Measurements from ENCODE around the gene ALLC. TPM values are rescaled to one million over a fixed set of nuclear protein-coding genes. Genes with fewer than 3 reads are reported as not detected.

Gene ALLC
- total RNA-seq, 4 donors from 2014 or later: not detected

DNA sequence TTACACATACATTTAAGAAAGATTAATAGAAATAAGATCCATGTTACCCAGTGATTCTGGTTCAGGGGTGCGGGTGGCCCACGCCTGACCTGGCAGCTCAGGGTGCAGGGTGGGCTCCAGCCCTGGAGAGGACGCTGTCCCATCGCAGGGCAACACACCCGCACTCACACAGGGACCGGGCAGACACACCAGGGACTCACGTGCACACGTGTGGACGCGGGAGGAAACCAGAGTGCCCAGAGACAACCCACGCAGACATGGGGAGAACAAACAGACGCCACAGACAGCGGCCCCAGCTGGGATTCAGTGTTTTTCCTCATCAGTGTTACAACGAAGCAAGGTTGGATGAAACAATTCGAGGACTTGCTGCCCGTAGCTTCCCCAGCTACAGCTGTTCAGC lies 8.4 kb upstream of the ALLC start:
- Histone ChIP-seq H3K9me3 (no peaks in the 10 kb centered on the region), H3K4me3 (no peak overlapping the region), H3K27me3 (no peaks in the 10 kb centered on the region), H3K27ac (no peak overlapping the region), H3K4me1 (peaks cover 0 to 13% (median 3%) of the 10 kb centered on the region in 4 donors), H3K36me3 (no peaks in the 10 kb centered on the region)
- TF ChIP-seq POLR2A (IDR thresholded peaks at IDR 0.05): no peak
- TF ChIP-seq, protein P1, sequence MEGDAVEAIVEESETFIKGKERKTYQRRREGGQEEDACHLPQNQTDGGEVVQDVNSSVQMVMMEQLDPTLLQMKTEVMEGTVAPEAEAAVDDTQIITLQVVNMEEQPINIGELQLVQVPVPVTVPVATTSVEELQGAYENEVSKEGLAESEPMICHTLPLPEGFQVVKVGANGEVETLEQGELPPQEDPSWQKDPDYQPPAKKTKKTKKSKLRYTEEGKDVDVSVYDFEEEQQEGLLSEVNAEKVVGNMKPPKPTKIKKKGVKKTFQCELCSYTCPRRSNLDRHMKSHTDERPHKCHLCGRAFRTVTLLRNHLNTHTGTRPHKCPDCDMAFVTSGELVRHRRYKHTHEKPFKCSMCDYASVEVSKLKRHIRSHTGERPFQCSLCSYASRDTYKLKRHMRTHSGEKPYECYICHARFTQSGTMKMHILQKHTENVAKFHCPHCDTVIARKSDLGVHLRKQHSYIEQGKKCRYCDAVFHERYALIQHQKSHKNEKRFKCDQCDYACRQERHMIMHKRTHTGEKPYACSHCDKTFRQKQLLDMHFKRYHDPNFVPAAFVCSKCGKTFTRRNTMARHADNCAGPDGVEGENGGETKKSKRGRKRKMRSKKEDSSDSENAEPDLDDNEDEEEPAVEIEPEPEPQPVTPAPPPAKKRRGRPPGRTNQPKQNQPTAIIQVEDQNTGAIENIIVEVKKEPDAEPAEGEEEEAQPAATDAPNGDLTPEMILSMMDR (IDR thresholded peaks at IDR 0.05): no peak
- peak in 1 of 3 donors; percentile 15 for DNase-seq

DNA sequence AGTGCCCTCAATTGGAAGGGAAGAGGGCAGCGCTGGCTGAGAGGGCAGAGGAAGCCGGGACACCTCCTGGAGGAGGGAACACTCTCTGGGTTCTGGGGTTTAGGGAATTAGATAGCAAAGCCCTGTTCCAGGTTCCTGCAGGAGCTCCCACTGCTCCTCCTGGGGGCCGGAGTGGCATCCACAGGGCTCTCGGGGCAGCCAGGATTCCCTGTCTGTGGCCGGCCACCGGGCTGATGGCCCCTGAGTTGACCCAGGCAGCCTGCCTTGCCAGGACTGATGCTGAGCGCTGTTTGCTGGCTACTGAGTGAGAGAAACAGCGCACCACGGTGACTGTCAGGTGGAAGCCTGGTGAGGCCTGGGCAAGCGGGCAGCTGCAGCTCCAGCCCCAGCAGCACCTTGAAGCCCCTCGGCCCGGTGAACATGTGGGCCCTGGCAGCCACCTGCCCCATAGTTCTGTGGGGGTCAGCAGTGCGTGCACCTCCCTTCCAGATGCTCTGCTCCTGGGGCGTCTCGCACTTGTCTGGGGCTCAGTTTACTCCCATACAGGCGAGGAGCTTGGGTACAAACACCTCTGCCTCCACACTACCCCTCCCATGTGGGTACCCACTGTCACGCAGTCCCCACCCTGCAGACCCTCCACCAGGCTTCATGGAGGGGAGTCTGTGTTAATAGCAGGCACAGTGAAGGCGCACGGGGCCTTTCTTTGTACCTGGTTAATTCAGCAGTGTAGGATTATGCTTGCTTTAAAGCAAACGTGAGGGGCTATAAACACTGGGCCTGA lies 7.7 kb upstream of the ALLC start:
- H3K27me3 ChIP-seq: no peaks in the 10 kb centered on the region
- no peaks in the 10 kb centered on the region for H3K9me3 ChIP-seq
- no peak overlapping the region for H3K4me3 ChIP-seq
- no peak overlapping the region for H3K27ac ChIP-seq
- TF ChIP-seq, protein P1 (IDR thresholded peaks at IDR 0.05): no peak
- TF ChIP-seq POLR2A (IDR thresholded peaks at IDR 0.05): no peak
- DNase-seq: peak in 1 of 3 donors; percentile 44
- H3K4me1 ChIP-seq: peaks cover 0 to 13% (median 3%) of the 10 kb centered on the region in 4 donors
- H3K36me3 ChIP-seq: no peaks in the 10 kb centered on the region

DNA sequence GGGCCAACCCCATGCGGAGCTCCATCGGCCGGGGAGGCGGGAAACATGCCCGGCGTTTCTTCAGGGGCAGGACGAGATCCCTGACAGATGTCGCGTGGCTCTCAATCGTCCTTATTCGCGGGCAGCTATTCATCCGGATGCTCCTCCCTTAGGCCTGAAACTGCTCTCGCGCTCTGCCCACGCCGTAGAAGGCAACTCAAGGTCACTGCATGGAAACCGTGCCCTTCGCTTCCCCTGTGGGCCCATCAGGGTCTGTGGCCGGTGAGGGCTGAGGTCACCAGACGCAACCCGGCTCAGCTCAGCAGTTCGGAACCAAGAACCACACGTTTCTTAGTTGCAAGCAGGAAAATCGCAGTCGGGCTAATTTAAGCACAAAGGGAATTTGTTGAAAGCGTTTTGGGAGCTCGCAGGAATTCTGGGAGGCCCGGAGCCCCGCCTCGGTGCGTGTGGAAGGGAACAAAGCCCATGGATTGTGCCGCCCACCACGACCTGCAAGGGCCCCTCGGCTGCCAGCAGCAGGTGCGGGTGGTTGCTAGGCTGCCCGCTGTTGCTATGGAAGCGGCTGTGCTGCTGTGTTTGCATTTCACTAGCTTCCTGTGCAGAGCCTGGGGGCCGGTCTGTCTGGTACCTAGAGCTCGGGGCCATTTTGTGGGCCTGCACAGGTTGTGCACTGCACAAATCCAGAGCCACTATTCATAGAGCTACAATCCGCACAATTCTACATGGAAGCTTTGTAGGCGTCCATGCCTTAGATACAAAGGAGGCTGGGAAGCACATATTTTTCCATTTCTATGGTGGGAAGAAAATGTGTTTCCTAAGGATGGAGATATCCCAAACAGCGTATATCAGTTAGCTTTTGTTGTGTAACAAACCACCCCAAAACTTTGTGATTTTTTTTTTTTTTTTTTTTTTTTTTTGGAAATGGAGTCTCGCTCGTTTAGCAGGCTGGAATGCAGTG lies 6.0 kb upstream of the ALLC start:
- peaks cover 0 to 13% (median 3%) of the 10 kb centered on the region in 4 donors for H3K4me1 ChIP-seq
- peak overlapping the region in 3 of 4 donors; percentile 47 to 62 (median 57) for H3K27ac ChIP-seq
- no peaks in the 10 kb centered on the region for H3K27me3 ChIP-seq
- H3K36me3 ChIP-seq: no peaks in the 10 kb centered on the region
- TF ChIP-seq, protein P1 (IDR thresholded peaks at IDR 0.05): no peak
- TF ChIP-seq POLR2A (IDR thresholded peaks at IDR 0.05): no peak
- DNase-seq: peak; percentile 50 to 83 (median 70)
- no peaks in the 10 kb centered on the region for H3K9me3 ChIP-seq
- peak overlapping the region; percentile 12 to 45 (median 24) for H3K4me3 ChIP-seq

DNA sequence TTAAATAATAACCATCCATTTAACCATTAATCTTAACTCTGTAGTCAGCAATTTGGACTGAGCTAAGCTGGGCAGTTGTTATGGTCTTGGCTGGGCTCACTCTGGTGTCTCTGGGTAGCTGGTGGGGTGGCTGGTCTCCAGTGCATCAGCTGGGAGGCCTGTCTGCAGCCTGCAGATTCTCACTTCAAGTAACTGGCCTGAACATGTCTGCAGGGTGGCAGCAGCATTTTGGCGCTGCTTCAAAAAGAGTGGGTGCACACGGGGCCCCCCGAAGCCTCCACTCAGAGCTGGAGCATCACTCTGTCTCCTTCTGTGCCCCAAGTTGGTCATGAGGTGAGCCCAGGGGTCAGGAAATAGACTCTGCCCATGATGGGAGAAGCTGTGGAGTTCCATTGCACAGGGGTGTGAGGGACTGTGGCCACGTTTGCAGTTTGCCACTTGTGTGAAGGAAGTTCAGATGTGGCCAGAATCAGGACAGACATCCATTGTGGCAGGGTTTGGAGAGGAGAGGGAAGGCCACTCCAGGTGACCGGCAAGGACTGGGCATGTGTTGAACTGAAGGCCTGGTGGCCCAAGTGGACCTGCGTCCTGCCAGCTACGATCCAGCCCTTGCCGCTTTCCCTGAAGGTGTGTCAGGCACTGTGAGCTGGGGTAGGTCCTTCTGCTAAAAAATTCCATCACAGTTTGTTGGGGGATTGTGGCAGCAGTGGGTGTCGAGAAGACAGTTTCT lies 4.9 kb upstream of the ALLC start:
- Histone ChIP-seq H3K4me1 (peaks cover 0 to 13% (median 3%) of the 10 kb centered on the region in 4 donors), H3K27me3 (no peaks in the 10 kb centered on the region), H3K36me3 (no peaks in the 10 kb centered on the region), H3K27ac (no peak overlapping the region), H3K9me3 (no peaks in the 10 kb centered on the region), H3K4me3 (no peak overlapping the region)
- peak in 1 of 3 donors; percentile 20 for DNase-seq
- TF ChIP-seq, protein P1 (IDR thresholded peaks at IDR 0.05): no peak
- no peak for TF ChIP-seq POLR2A (IDR thresholded peaks at IDR 0.05)

DNA sequence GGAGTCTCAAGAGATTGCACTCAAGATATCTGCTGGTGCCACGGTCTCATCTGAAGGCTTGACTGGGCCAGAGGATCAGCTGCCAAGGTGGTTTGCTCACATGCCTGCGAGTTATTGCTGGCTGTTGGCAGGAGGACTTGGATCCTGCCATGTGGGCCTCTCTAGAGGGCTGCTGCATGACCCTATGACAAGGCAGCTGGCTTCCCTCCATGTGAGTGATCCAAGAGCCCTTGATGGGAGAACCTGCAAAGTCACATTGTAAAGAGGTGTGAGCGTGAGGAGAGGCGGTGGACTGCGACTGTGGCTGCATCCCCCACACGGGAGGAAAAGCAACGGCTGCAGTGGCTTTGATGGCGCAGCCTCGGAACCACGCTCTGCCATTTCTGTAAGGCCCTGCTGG lies 4.0 kb upstream of the ALLC start:
- H3K4me1 ChIP-seq: peaks cover 0 to 13% (median 3%) of the 10 kb centered on the region in 4 donors
- H3K36me3 ChIP-seq: no peaks in the 10 kb centered on the region
- H3K9me3 ChIP-seq: no peaks in the 10 kb centered on the region
- no peak overlapping the region for H3K27ac ChIP-seq
- peak in 1 of 3 donors; percentile 40 for DNase-seq
- no peaks in the 10 kb centered on the region for H3K27me3 ChIP-seq
- no peak overlapping the region for H3K4me3 ChIP-seq
- TF ChIP-seq, protein P1 (IDR thresholded peaks at IDR 0.05): no peak
- TF ChIP-seq POLR2A (IDR thresholded peaks at IDR 0.05): no peak
